ENCODE data around the gene WNT5B. TPM values are rescaled to one million over a fixed set of nuclear protein-coding genes. Genes with fewer than 3 reads are reported as not detected.
"Not testable (repeated sequence)": the region's sequence is repeated elsewhere in the genome, so short reads cannot be mapped to it uniquely, and the experiment has no call there.

WNT5B gene
- total RNA-seq, 1 donor from 2014 or later = 54.4 TPM

- H3K36me3 Mint-ChIP-seq = no peaks in the 10 kb centered on the region
- no peaks in the 10 kb centered on the region for H3K27me3 Mint-ChIP-seq (ENCODE audit: low read depth)
- peaks cover 4% of the 10 kb centered on the region for H3K9me3 Mint-ChIP-seq
- TF ChIP-seq CTCF (IDR thresholded peaks at IDR 0.05; ENCODE audit: unreplicated experiment) = no peak
- DNase-seq (ENCODE audit: low spot score in 2 of 2, unreplicated experiment in 2 of 2) = peak; percentile 76 to 88
- H3K4me1 Mint-ChIP-seq = peaks cover 50% of the 10 kb centered on the region
- H3K27ac Mint-ChIP-seq = peak within 1 kb of the TSS; percentile 88
- H3K4me3 Mint-ChIP-seq = peak within 1 kb of the TSS; percentile 80
Measured at GRCh38 chr12:1594261-1595025, 34.6 kb upstream of the WNT5B start, which contains the start of gene FBXL14. Gene FBXL14, minus strand, starts transcription at chr12:1594581. Its CDS starts 515 bp downstream, at chr12:1594066.

- TF ChIP-seq CTCF (IDR thresholded peaks at IDR 0.05; ENCODE audit: unreplicated experiment) = no peak
- Mint-ChIP-seq H3K27me3 (ENCODE audit: low read depth) (no peaks in the 10 kb centered on the region), H3K4me3 (peak overlapping the region; percentile 79), H3K36me3 (no peaks in the 10 kb centered on the region), H3K27ac (peak overlapping the region; percentile 88), H3K4me1 (peaks cover 44% of the 10 kb centered on the region), H3K9me3 (peaks cover 4% of the 10 kb centered on the region)
- no peak for DNase-seq (ENCODE audit: low spot score in 2 of 2, unreplicated experiment in 2 of 2)
Measured at GRCh38 chr12:1595026-1595561, 33.9 kb upstream of the WNT5B start.

DNA sequence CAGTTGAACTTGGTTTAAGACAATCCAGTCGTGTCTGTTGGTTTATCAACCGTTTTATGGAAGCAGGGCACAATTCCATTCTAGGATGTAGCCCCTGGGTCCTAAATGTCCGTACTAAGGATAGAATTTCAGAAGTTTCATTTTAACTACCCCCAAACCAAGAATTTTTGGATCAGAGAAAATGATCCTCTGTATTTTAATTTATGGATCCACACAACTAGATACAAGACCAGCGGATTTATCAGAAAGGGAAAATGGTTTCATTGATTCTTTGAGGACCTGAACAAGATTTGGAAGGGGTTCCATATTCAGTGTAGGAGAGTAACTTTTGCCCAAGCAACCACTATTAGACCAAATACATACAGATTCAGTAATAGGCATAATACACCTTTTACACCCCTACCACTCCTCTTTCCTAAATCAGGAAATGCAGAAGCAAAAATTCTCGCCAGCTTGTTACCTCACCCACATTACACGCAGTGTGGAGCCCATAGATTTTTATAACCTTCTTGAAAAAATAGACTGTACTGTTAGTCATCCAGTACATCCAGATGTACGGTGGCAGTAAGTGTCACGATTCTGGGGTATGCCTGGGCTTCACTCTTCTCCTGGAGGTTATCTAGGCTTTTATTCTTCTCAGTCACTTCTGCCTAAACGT is 33.2 kb upstream of the WNT5B start:
- H3K4me1 Mint-ChIP-seq = peaks cover 36% of the 10 kb centered on the region
- TF ChIP-seq CTCF (IDR thresholded peaks at IDR 0.05; ENCODE audit: unreplicated experiment) = no peak

GRCh38 chr12:1598757-1599156 is 30.3 kb upstream of the WNT5B start:
- Mint-ChIP-seq H3K27ac (no peak overlapping the region), H3K9me3 (peaks cover 4% of the 10 kb centered on the region), H3K4me1 (peaks cover 10% of the 10 kb centered on the region), H3K27me3 (ENCODE audit: low read depth) (no peaks in the 10 kb centered on the region), H3K4me3 (no peak overlapping the region), H3K36me3 (no peaks in the 10 kb centered on the region)
- TF ChIP-seq CTCF (IDR thresholded peaks at IDR 0.05; ENCODE audit: unreplicated experiment) = no peak
- DNase-seq (ENCODE audit: low spot score in 2 of 2, unreplicated experiment in 2 of 2) = no peak

More for the DNA sequence above, 33.2 kb upstream of the WNT5B start:
- H3K36me3 Mint-ChIP-seq = no peaks in the 10 kb centered on the region
- DNase-seq (ENCODE audit: low spot score in 2 of 2, unreplicated experiment in 2 of 2) = no peak
- no peak overlapping the region for H3K27ac Mint-ChIP-seq
- H3K4me3 Mint-ChIP-seq = peak overlapping the region; percentile 79
- peaks cover 4% of the 10 kb centered on the region for H3K9me3 Mint-ChIP-seq
- no peaks in the 10 kb centered on the region for H3K27me3 Mint-ChIP-seq (ENCODE audit: low read depth)

DNA sequence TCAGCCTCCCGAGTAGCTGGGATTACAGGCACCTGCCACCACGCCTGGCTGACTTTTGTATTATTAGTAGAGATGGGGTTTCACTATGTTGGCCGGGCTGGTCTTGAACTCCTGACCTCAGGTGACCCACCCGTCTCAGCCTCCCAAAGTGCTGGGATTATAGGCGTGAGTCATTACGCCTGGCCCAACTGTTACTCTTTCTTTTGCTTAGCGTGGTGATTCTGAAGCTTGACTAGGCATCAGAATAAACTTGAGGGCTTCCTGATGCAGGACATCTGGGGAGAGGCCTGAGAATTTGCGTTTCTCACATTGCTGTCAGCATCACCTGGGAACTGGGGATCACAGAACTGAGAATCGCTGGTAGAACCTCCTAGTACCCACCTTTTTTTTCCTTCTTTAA is 26.3 kb upstream of the WNT5B start:
- H3K9me3 Mint-ChIP-seq; H3K4me3 Mint-ChIP-seq; H3K27ac Mint-ChIP-seq; H3K27me3 Mint-ChIP-seq (ENCODE audit: low read depth); DNase-seq (ENCODE audit: low spot score in 2 of 2, unreplicated experiment in 2 of 2); H3K36me3 Mint-ChIP-seq: not testable (repeated sequence)
- H3K4me1 Mint-ChIP-seq = peaks cover 24% of the 10 kb centered on the region

Measured in mesothelial cell of epicardium (in vitro differentiated cells).